ENCODE measurements around the gene GNB5.

DNA sequence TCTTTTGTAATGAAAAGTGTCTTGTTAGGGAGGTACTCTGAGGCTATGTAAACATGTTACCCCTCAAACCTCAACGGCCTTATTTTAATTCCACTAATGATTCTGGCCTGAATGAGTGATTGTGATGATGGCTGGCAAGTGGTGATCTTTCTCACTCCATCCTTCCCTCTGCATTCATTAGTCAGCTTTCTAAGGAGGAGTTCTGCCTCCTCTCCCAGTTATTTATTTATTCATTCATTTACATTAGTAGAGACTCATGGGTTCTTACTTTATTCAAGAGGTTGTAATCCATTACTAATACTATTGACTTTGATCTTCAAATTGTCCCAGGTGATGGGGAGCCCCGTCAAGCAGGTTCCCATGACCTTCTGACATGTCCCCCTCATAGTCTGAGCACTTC, 35.3 kb downstream of the GNB5 start:
- TF ChIP-seq, protein P1, sequence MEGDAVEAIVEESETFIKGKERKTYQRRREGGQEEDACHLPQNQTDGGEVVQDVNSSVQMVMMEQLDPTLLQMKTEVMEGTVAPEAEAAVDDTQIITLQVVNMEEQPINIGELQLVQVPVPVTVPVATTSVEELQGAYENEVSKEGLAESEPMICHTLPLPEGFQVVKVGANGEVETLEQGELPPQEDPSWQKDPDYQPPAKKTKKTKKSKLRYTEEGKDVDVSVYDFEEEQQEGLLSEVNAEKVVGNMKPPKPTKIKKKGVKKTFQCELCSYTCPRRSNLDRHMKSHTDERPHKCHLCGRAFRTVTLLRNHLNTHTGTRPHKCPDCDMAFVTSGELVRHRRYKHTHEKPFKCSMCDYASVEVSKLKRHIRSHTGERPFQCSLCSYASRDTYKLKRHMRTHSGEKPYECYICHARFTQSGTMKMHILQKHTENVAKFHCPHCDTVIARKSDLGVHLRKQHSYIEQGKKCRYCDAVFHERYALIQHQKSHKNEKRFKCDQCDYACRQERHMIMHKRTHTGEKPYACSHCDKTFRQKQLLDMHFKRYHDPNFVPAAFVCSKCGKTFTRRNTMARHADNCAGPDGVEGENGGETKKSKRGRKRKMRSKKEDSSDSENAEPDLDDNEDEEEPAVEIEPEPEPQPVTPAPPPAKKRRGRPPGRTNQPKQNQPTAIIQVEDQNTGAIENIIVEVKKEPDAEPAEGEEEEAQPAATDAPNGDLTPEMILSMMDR (conservative IDR thresholded peaks at IDR 0.05), result no peak
- TF ChIP-seq ZFX (IDR thresholded peaks at IDR 0.05), result no peak
